ENCODE measurements around the gene TARS2.
A peak's percentile ranks its signal among the peaks of the same experiment; 100 is the strongest.

The TARS2 gene

GRCh38 chr1:150507912-150508864, 21.0 kb downstream of the TARS2 start, which contains the start of gene ECM1:
TSS of gene ECM1 (plus strand) at chr1:150508109. CDS start at chr1:150508210, 101 bp downstream.
- no peak for DNase-seq (ENCODE audit: low read depth in 3 of 3)

GRCh38 chr1:150508982-150509381, 21.8 kb downstream of the TARS2 start:
- no peak for DNase-seq (ENCODE audit: low read depth in 3 of 3)

GRCh38 chr1:150511551-150511950, 24.3 kb downstream of the TARS2 start:
- DNase-seq (ENCODE audit: low read depth in 3 of 3) = no peak

GRCh38 chr1:150511985-150512660, 24.9 kb downstream of the TARS2 start:
- no peak for DNase-seq (ENCODE audit: low read depth in 3 of 3)

GRCh38 chr1:150512846-150513245, 25.6 kb downstream of the TARS2 start:
- DNase-seq (ENCODE audit: low read depth in 3 of 3) = no peak

DNA sequence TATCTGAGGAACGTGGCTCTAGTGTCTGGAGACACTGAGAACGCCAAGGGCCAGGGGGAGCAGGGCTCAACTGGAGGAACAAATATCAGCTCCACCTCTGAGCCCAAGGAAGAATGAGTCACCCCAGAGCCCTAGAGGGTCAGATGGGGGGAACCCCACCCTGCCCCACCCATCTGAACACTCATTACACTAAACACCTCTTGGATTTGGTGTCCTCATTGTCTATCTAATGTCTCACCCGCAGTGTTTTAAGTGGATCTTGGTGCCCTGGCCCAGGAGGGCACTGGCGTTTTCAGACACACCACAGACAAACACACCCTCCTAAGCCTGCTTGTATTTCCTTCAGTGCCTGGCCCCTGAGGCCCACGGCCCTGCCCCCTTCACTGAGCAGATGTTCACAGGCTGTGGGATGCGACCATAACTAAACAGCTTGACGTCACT, 26.2 kb downstream of the TARS2 start:
- DNase-seq (ENCODE audit: low read depth in 3 of 3) = no peak

GRCh38 chr1:150514260-150514659, 27.0 kb downstream of the TARS2 start:
- DNase-seq (ENCODE audit: low read depth in 3 of 3) = no peak

DNA sequence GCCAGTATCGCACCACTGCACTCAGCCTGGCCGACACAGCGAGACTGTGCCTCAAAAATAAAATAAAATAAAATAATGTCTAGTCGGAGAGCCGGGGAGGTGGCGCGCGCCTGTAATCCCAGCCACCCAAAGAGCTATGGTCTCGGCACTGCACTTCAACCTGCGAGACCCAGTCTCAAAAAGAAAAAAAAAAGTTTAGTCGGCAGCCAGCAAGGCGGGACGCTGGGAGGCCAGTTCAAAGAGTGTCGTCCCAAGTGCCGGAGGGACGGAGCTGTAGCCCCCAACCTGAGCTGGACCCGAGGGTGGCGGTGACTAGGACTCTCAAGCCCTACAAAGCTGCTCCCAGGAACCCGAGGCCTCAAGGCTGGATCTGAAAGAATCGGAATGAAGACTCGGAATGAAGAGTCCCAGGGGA, 27.7 kb downstream of the TARS2 start:
- DNase-seq (ENCODE audit: low read depth in 3 of 3) = peak in 1 of 3 experiments; percentile 11

DNA sequence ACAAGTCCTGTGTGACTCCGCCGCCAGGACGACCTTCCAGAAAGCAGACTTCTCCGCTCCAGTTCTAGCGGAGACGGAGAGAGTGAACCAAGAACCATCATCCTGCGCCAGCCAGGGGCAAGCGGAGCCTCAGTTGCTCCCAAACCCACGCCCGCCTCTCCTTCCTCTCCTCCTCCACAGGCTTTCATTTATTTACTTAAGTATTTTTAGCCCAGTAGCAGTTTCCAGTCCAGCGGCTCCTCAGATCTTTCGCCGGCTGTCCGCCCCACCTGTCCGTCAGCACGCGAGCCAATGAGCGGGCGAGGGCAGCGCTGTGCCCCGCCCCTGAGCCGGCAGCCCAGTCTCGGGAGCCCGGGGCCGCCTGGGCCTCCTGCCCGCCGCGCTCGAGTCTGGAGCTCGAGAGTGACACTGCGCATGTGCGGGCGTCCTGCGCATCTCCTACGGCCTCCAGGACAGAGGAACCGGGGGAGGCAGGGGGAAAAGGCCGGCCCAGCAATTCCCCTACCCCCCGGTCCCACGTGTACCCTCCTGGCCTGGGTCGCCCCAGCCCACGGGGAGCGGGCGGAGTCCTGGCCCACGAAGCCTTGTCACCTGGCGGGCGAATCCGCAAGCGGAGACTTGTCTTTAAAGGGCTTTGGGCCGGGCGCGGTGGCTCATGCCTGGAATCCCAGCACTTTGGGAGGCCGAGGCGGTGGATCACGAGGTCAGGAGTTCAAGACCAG, 28.3 kb downstream of the TARS2 start, which contains the start of gene FALEC:
Gene FALEC (plus strand): TSS at position 425 of the 722 bp plus-strand sequence.
- peak; percentile 79 to 86 (median 84) for DNase-seq (ENCODE audit: low read depth in 3 of 3)

DNA sequence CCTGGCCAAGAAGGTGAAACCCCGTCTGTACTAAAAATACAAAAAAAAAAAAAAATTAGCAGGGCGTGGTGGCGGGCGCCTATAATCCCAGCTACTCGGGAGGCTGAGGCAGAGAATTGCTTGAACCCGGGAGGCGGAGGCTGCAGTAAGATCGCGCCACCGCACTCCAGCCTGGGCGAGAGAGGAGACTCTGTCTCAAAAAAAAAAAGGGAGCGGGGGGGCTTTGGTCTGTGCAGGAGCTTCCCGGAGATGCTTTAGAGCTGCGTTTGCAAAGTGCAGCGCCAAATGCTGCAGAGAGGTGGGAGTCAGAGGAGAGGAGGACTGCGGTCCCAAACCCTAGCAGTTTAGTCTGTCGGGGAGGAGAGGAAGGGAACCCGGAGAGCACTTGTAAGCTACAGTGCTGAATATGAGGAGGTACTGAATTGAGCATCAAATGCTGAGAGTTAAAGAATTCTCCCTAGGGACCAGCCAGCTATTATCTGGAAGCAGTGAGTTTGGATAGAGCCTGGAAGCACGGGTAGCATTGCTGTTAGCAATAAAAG, 28.9 kb downstream of the TARS2 start:
- DNase-seq (ENCODE audit: low read depth in 3 of 3) = peak in 1 of 3 experiments; percentile 8

GRCh38 chr1:150516616-150517015, 29.4 kb downstream of the TARS2 start:
- DNase-seq (ENCODE audit: low read depth in 3 of 3) = no peak

- DNase-seq (ENCODE audit: low read depth in 3 of 3) = no peak
Observed at GRCh38 chr1:150521196-150521968, 34.2 kb downstream of the TARS2 start.

- DNase-seq (ENCODE audit: low read depth in 3 of 3) = no peak
Observed at GRCh38 chr1:150525348-150525747, 38.1 kb downstream of the TARS2 start.

GRCh38 chr1:150528196-150528595, 41.0 kb downstream of the TARS2 start:
- no peak for DNase-seq (ENCODE audit: low read depth in 3 of 3)

- no peak for DNase-seq (ENCODE audit: low read depth in 3 of 3)
Observed at GRCh38 chr1:150529017-150529416, 41.8 kb downstream of the TARS2 start.

DNA sequence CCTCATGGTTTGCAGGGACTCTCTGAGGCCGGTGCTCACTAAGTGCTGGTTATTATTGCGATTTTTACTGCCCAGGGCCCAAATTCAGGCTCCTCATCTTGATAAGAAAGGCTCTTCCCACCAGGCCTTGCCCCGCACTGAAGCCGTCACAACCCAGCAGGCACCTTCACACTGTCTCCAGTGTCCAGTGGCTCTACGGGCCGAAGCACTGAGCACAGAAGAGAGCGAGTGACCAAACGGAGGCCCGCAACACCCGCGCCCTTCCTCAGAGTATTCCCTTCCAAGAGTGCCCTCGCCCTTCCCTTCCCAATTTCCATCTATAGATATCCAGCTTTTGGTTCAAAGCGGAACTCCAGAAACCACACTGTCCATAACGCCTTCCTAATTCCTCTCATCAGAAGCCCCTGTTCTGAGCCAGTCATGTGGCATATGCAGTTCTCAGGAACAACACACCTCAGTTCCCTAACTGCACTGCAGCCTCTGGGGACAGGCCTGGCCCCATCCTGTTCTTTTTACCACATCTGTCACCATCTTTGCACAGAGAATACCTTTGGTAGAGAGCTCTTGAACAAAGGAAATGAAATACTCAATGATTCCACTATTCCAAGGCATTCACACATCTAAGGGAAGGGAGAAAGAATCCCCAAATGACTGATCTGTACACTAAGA, 43.4 kb downstream of the TARS2 start:
- DNase-seq (ENCODE audit: low read depth in 3 of 3) = no peak

DNA sequence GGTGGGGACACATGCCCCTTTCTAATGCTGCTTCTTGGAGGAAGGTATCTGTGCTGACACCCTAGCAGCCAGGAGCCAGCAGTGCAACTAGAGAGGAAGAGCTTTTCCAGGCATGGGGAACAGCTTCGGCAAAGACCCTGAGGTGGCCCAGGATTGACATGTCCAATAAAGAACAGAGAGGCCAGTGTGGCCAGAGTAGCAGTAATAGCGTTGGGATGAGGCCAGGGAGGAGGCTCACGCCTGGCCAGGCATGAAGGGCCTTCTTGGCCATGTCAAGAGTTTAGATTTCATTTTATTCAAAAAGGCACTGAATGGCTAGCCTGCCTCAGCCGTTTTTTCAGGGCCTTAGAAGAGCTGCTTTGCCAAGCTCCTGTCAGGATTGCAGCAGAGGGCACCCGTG, 45.6 kb downstream of the TARS2 start:
- no peak for DNase-seq (ENCODE audit: low read depth in 3 of 3)

DNA sequence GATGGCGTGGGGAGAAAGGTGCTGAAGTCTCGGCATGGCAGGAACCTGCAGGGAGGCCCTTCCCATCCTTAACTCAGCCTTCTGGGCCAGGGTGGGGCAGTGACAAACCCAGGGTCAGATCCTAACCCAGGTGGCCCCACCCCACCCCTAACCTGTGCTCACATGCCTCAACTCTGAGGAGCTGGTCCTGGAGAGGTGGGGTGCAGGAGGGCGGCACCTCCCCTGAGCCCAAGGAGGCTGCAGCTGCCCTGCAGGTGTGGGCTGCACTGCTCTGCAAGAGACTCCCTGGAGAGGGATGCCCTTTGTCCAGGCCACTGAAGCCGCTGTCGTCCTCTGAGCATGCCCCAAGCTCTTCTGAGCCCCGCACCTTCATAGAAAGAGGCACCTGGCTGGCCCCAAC, 46.8 kb downstream of the TARS2 start:
- DNase-seq (ENCODE audit: low read depth in 3 of 3) = no peak

- no peak for DNase-seq (ENCODE audit: low read depth in 3 of 3)
Observed at GRCh38 chr1:150535511-150536287, 48.5 kb downstream of the TARS2 start.
